ENCODE data around the gene IGFBP1. TPM values are rescaled to one million over a fixed set of nuclear protein-coding genes. Genes with fewer than 3 reads are reported as not detected.

IGFBP1 gene
- total and polyA plus RNA-seq, 2 experiments from 2014 or later = not detected

GRCh38 chr7:45867471-45867870 lies 20.8 kb upstream of the IGFBP1 start (continued):
- TF ChIP-seq ZNF462 (CRISPR knock-in tag; IDR thresholded peaks at IDR 0.05) = no peak
- no peak for TF ChIP-seq JUNB (IDR thresholded peaks at IDR 0.05; ENCODE audit: unreplicated experiment)
- TF ChIP-seq POLR2AphosphoS5 (IDR thresholded peaks at IDR 0.05; ENCODE audit: low read depth) = no peak
- no peak for TF ChIP-seq ZNF114 (CRISPR knock-in tag; IDR thresholded peaks at IDR 0.05)
- no peak for TF ChIP-seq REST (IDR thresholded peaks at IDR 0.05; ENCODE audit: unreplicated experiment)
- TF ChIP-seq EZH2phosphoT487 (IDR thresholded peaks at IDR 0.05; ENCODE audit: unreplicated experiment) = no peak

- no peaks in the 10 kb centered on the region for H3K36me3 Mint-ChIP-seq (ENCODE audit: low read depth)
- ATAC-seq = no peak
- H4K20me1 ChIP-seq (replicated peaks; ENCODE audit: insufficient read depth) = no peaks in the 10 kb centered on the region
- no peak overlapping the region for H3K4me3 Mint-ChIP-seq
- DNase-seq (ENCODE audit: low spot score) = no peak
- H2AFZ ChIP-seq = no peak overlapping the region
- peaks cover 4% of the 10 kb centered on the region for H3K27me3 Mint-ChIP-seq (ENCODE audit: insufficient read depth, low read depth, poor library complexity)
- no peaks in the 10 kb centered on the region for H3K79me2 ChIP-seq (replicated peaks; ENCODE audit: insufficient read depth)
- H3K36me3 ChIP-seq (ENCODE audit: insufficient read depth) = no peaks in the 10 kb centered on the region
- H3K9me3 Mint-ChIP-seq = no peaks in the 10 kb centered on the region
- H3K27me3 ChIP-seq (ENCODE audit: insufficient read depth) = no peaks in the 10 kb centered on the region
- H3K4me1 Mint-ChIP-seq = no peaks in the 10 kb centered on the region; the same call in 2 of the 3 replicates
- no peak overlapping the region for H3K27ac Mint-ChIP-seq
- no peaks in the 10 kb centered on the region for H3K9me2 ChIP-seq (ENCODE audit: insufficient read depth)
- H3F3A ChIP-seq (replicated peaks; ENCODE audit: low read depth) = no peaks in the 10 kb centered on the region
- no peak overlapping the region for H3K4me3 ChIP-seq
- no peaks in the 10 kb centered on the region for H3K4me1 ChIP-seq (ENCODE audit: insufficient read depth)
- H3K4me2 ChIP-seq = no peak overlapping the region
- no peak overlapping the region for H3K27ac ChIP-seq (ENCODE audit: low read depth)
- TF ChIP-seq ETS1 (IDR thresholded peaks at IDR 0.05) (no peak), EZH2phosphoT487 (IDR thresholded peaks at IDR 0.05; ENCODE audit: unreplicated experiment) (no peak)
These were observed 18.9 kb upstream of the IGFBP1 start for GRCh38 chr7:45869426-45869825.
